Neuronal stem cell (in vitro differentiated cells): ENCODE data around the gene OLA1.

ENCODE experiments used
- DNase-seq: peaks from one replicate; pipeline ENCODE4 v3.0.0-alpha.2; 2013; ENCODE audit warnings: low spot score
- H2AFZ ChIP-seq: one replicate; pipeline ENCODE4 v1.6.1; 2013; ENCODE audit warnings: mild to moderate bottlenecking, low read length, inconsistent platforms
- H2AK5ac ChIP-seq: 2 replicates; pipeline ENCODE4 v1.6.1; 2013; ENCODE audit warnings: low read depth, mild to moderate bottlenecking, inconsistent platforms, low read length, moderate library complexity, mixed read lengths
- H2BK120ac ChIP-seq: 2 replicates; pipeline ENCODE4 v1.6.1; 2013; ENCODE audit warnings: low read depth, mild to moderate bottlenecking, inconsistent platforms, low read length, moderate library complexity, mixed read lengths
- H2BK12ac ChIP-seq: one replicate; pipeline ENCODE4 v1.6.1; 2013; ENCODE audit warnings: low read length, inconsistent platforms
- H2BK15ac ChIP-seq: 2 replicates; pipeline ENCODE4 v1.6.1; 2013; ENCODE audit warnings: mild to moderate bottlenecking, low read length, inconsistent platforms, mixed read lengths
- H2BK5ac ChIP-seq: one replicate; pipeline ENCODE4 v1.6.1; 2013; ENCODE audit warnings: inconsistent platforms, mild to moderate bottlenecking, low read length, moderate library complexity
- H3K14ac ChIP-seq: one replicate; pipeline ENCODE4 v1.6.1; 2013; ENCODE audit warnings: low read length, inconsistent platforms
- H3K18ac ChIP-seq: 2 replicates; pipeline ENCODE4 v1.6.1; 2013; ENCODE audit warnings: low read length, inconsistent platforms
- H3K23ac ChIP-seq: 2 replicates; pipeline ENCODE4 v1.6.1; 2013; ENCODE audit warnings: low read depth, mild to moderate bottlenecking, mixed read lengths, low read length, inconsistent platforms; ENCODE audit not compliant: poor library complexity
- H3K27ac ChIP-seq: replicated peaks from 3 replicates; pipeline ENCODE4 v1.5.1; 2013; ENCODE audit warnings: low read length, inconsistent platforms
- H3K27me3 ChIP-seq, 3 experiments: 2 replicates each; pipeline ENCODE4 v1.6.1; 2013; ENCODE audit warnings: low read length in 3 of 3, mild to moderate bottlenecking in 2 of 3, inconsistent platforms in 1 of 3, low read depth in 1 of 3, mixed read lengths in 1 of 3, moderate library complexity in 1 of 3; ENCODE audit not compliant: control insufficient read depth in 3 of 3, insufficient read depth in 3 of 3
- H3K36me3 ChIP-seq, 2 donors: replicated peaks in 1 of 2; 2 replicates each; pipeline ENCODE4 v1.6.1; 2013; ENCODE audit warnings: low read length in 2 of 2; ENCODE audit not compliant: control insufficient read depth in 2 of 2, insufficient read depth in 2 of 2
- H3K4ac ChIP-seq: 2 replicates; pipeline ENCODE4 v1.6.1; 2013; ENCODE audit warnings: inconsistent platforms, mild to moderate bottlenecking, low read length, moderate library complexity
- H3K4me1 ChIP-seq, 2 donors: 1 replicate in 1 of 2; 2 replicates in 1 of 2; pipeline ENCODE4 v1.6.1; 2013; ENCODE audit warnings: low read length in 2 of 2, low read depth in 1 of 2; ENCODE audit not compliant: control insufficient read depth in 2 of 2, insufficient read depth in 1 of 2
- H3K4me2 ChIP-seq: one replicate; pipeline ENCODE4 v1.6.1; 2013; ENCODE audit warnings: mild to moderate bottlenecking, low read length, inconsistent platforms; ENCODE audit not compliant: insufficient read depth, poor library complexity, severe bottlenecking
- H3K4me3 ChIP-seq, 2 donors: 2 replicates each; pipeline ENCODE4 v1.5.1; 2013; ENCODE audit warnings: low read length in 2 of 2, mild to moderate bottlenecking in 2 of 2, inconsistent platforms in 1 of 2, moderate library complexity in 1 of 2
- H3K79me1 ChIP-seq: one replicate; pipeline ENCODE4 v1.6.1; 2013; ENCODE audit warnings: low read depth, mild to moderate bottlenecking, inconsistent platforms, low read length, moderate library complexity
- H3K9ac ChIP-seq: one replicate; pipeline ENCODE4 v1.6.1; 2013; ENCODE audit warnings: mild to moderate bottlenecking, low read depth, low read length, inconsistent platforms; ENCODE audit not compliant: poor library complexity
- H3K9me3 ChIP-seq, 2 donors: replicated peaks in 1 of 2; 2 replicates each; pipeline versions ENCODE3 to v1.6.1; 2013; ENCODE audit warnings: low read length in 2 of 2, mild to moderate bottlenecking in 2 of 2, inconsistent platforms in 1 of 2, low read depth in 1 of 2, mixed read lengths in 1 of 2, moderate library complexity in 1 of 2; ENCODE audit not compliant: control insufficient read depth in 2 of 2, insufficient read depth in 1 of 2
- H4K8ac ChIP-seq: one replicate; pipeline ENCODE4 v1.6.1; 2013; ENCODE audit warnings: low read depth, mild to moderate bottlenecking, inconsistent platforms, low read length, moderate library complexity
- H4K91ac ChIP-seq: one replicate; pipeline ENCODE4 v1.6.1; 2013; ENCODE audit warnings: low read length, low read depth, mild to moderate bottlenecking, inconsistent platforms; ENCODE audit not compliant: poor library complexity
- WGBS, 2 donors: extraction: QIAGEN DNeasy Blood & Tissue Kit; methylation state at CpG; one replicate each; pipeline ENCODE4 v1.1.7; 2013; ENCODE audit warnings: missing lambda C conversion rate in 2 of 2, mixed read lengths in 1 of 2; ENCODE audit not compliant: insufficient read length in 2 of 2, insufficient replicate concordance in 1 of 2; ENCODE audit errors: extremely low coverage in 2 of 2; 5-methylcytosine and 5-hydroxymethylcytosine counted together

OLA1 gene

DNA sequence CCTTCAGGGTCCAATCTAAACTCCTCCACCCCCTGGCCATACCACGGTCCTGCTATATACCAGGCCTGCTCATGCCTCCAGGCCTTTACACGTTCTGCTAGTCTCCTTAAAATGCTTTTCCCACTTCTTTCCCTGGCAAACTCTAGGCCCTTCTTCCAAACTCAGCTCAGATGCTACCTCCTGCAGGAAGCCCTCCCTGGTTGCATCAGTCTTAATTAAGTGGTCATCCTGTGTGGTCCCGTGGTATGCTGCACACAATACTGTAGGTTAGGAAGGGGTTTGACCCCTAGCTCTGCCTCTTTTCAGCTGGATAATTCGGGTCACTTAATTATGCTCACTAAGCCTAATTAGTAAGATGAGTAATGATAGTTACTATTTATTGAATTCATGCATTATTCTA is 197.3 kb downstream of the OLA1 start:
- H3K9me3 ChIP-seq: peaks cover 0 to 2% of the 10 kb centered on the region in 2 donors
- no peak overlapping the region for H4K8ac ChIP-seq
- no peak overlapping the region for H2BK120ac ChIP-seq
- no peak overlapping the region for H3K4ac ChIP-seq
- H3K27ac ChIP-seq: no peak overlapping the region
- no peak overlapping the region for H2AK5ac ChIP-seq
- H3K27me3 ChIP-seq: peaks cover 0 to 3% (median 0%) of the 10 kb centered on the region in 3 experiments
- no CpG with 5 or more reads among the region's 4 CpGs for WGBS, 2 donors
- no peak overlapping the region for H2BK15ac ChIP-seq
- no peak overlapping the region for H3K23ac ChIP-seq
- no peak overlapping the region for H3K9ac ChIP-seq
- H3K79me1 ChIP-seq: no peaks in the 10 kb centered on the region
- no peak overlapping the region for H3K4me2 ChIP-seq
- H2BK5ac ChIP-seq: no peak overlapping the region
- no peak overlapping the region for H2AFZ ChIP-seq
- H3K36me3 ChIP-seq: no peaks in the 10 kb centered on the region
- H3K18ac ChIP-seq: no peak overlapping the region
- H3K14ac ChIP-seq: no peak overlapping the region
- no peak overlapping the region for H3K4me3 ChIP-seq
- no peak overlapping the region for H4K91ac ChIP-seq
- peaks cover 15 to 18% of the 10 kb centered on the region in 2 donors for H3K4me1 ChIP-seq
- no peak for DNase-seq
- no peak overlapping the region for H2BK12ac ChIP-seq

DNA sequence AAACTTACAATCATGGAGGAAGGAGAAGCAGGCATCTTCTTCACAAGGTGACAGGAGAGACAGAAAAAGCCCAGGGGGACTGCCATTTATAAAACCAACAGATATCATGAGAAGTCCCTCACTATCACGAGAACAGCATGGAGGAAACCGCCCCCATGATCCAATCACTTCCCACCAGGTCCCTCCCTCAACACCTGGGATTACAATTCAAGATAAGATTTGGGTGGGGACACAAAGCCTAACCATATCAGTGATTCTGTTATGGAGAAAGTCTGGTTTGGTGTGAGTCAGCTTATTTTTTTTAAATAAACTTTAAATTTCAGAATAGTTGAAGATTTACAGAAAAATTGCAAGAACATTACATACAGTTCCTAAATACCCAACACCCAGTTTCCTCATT is 198.4 kb downstream of the OLA1 start:
- H2BK15ac ChIP-seq: no peak overlapping the region
- WGBS, 2 donors: no CpG with 5 or more reads among the region's 2 CpGs

DNA sequence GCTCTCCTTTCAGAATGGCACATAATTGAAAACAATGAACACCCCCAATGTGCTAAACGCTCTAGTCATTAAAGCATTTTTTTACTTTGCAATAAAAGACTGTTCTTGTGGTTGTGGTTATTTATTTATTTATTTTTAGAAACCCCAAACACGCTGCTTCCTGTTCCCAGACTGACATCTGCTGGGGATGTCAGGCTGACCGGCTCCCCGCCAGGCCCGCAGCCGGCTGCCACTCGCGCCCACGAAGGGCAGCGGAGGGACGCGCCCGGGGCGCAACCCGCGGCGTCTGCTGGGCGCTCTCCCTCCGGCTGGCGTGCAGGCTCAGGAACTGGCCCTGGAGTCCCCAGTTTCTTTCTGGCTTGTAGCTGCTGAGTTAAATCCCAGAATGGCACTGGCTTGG is 200.1 kb downstream of the OLA1 start:
- H3K14ac ChIP-seq: no peak overlapping the region
- no peaks in the 10 kb centered on the region for H3K27me3 ChIP-seq
- H3K23ac ChIP-seq: no peak overlapping the region
- H3K4me3 ChIP-seq: no peak overlapping the region
- no peak overlapping the region for H2AK5ac ChIP-seq
- H3K4me1 ChIP-seq: peaks cover 8 to 10% of the 10 kb centered on the region in 2 donors
- H2BK120ac ChIP-seq: no peak overlapping the region
- no peak overlapping the region for H2BK12ac ChIP-seq
- H3K9me3 ChIP-seq: no peaks in the 10 kb centered on the region
- H3K9ac ChIP-seq: no peak overlapping the region
- H3K18ac ChIP-seq: no peak overlapping the region
- no CpG with 5 or more reads among the region's 20 CpGs for WGBS, 2 donors
- no peaks in the 10 kb centered on the region for H3K36me3 ChIP-seq
- H3K79me1 ChIP-seq: no peaks in the 10 kb centered on the region
- H2BK5ac ChIP-seq: no peak overlapping the region
- H3K27ac ChIP-seq: no peak overlapping the region
- H4K8ac ChIP-seq: no peak overlapping the region
- H4K91ac ChIP-seq: no peak overlapping the region
- DNase-seq: no peak
- no peak overlapping the region for H2AFZ ChIP-seq
- no peak overlapping the region for H3K4me2 ChIP-seq
- no peak overlapping the region for H3K4ac ChIP-seq
- no peak overlapping the region for H2BK15ac ChIP-seq

More for the DNA sequence above, 198.4 kb downstream of the OLA1 start:
- no peak overlapping the region for H2AK5ac ChIP-seq
- H3K4ac ChIP-seq: no peak overlapping the region
- H3K36me3 ChIP-seq: no peaks in the 10 kb centered on the region
- no peak overlapping the region for H3K4me3 ChIP-seq
- no peak overlapping the region for H4K91ac ChIP-seq
- no peak overlapping the region for H3K4me2 ChIP-seq
- no peak overlapping the region for H3K14ac ChIP-seq
- H2BK120ac ChIP-seq: no peak overlapping the region
- no peak overlapping the region for H4K8ac ChIP-seq
- H3K9me3 ChIP-seq: no peaks in the 10 kb centered on the region
- no peak overlapping the region for H2BK12ac ChIP-seq
- DNase-seq: no peak
- peaks cover 15 to 18% of the 10 kb centered on the region in 2 donors for H3K4me1 ChIP-seq
- H3K27me3 ChIP-seq: no peaks in the 10 kb centered on the region
- H3K9ac ChIP-seq: no peak overlapping the region
- H3K18ac ChIP-seq: no peak overlapping the region
- no peak overlapping the region for H2AFZ ChIP-seq
- H3K23ac ChIP-seq: no peak overlapping the region
- no peak overlapping the region for H3K27ac ChIP-seq
- no peak overlapping the region for H2BK5ac ChIP-seq
- no peaks in the 10 kb centered on the region for H3K79me1 ChIP-seq

DNA sequence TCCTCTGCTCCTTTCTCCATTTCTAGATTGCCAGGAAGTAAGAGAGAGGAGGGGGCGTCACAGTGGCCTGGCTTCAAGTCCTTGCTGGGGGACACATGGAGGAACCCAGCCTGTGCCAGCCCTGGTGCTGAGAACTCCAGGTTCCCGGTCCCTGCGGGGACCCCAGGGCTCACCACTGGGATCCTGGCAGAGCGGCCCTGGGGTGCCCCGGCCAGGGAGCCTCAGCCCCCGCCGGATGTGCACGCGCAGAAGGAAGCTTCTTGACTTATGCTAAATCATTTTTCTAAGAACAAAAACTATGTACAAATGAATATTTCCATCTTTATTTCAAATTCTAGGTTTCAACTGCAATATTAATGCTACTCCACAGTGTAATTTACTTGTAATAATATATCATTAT is 200.6 kb downstream of the OLA1 start:
- no peaks in the 10 kb centered on the region for H3K79me1 ChIP-seq
- no peak overlapping the region for H3K27ac ChIP-seq
- no peak overlapping the region for H3K9ac ChIP-seq
- peak overlapping the region; percentile 29 for H3K18ac ChIP-seq
- H3K4me1 ChIP-seq: peaks cover 8% of the 10 kb centered on the region in 2 donors
- no peak overlapping the region for H3K14ac ChIP-seq
- no peak overlapping the region for H2BK120ac ChIP-seq
- H3K9me3 ChIP-seq: no peaks in the 10 kb centered on the region
- H2BK15ac ChIP-seq: no peak overlapping the region
- DNase-seq: no peak
- H4K8ac ChIP-seq: no peak overlapping the region
- H3K27me3 ChIP-seq: no peaks in the 10 kb centered on the region
- H3K4ac ChIP-seq: no peak overlapping the region
- H3K4me3 ChIP-seq: no peak overlapping the region
- WGBS, 2 donors: no CpG with 5 or more reads among the region's 9 CpGs
- H2BK12ac ChIP-seq: no peak overlapping the region
- H3K36me3 ChIP-seq: no peaks in the 10 kb centered on the region
- H2AFZ ChIP-seq: peak overlapping the region; percentile 54
- no peak overlapping the region for H4K91ac ChIP-seq
- no peak overlapping the region for H2AK5ac ChIP-seq
- no peak overlapping the region for H3K23ac ChIP-seq
- H2BK5ac ChIP-seq: no peak overlapping the region
- H3K4me2 ChIP-seq: no peak overlapping the region
